ENCODE measurements around the gene SLC12A3. TPM values are rescaled to one million over a fixed set of nuclear protein-coding genes. Genes with fewer than 3 reads are reported as not detected.

SLC12A3 gene
- total and polyA plus RNA-seq, 2 of the 4 experiments (the other 2 are of a cell fraction) = not detected

GRCh38 chr16:56852401-56852730, 12.6 kb upstream of the SLC12A3 start:
- dilution Hi-C loops (cut with HindIII; ENCODE audit: low sequenced_read_pairs, unreplicated experiment) (no loop called here), intact Hi-C loops (cut with micrococcal nuclease) (loop anchor here (1.0 kb wide), 1 partner anchor 59 kb away; no protein-coding TSS in a partner anchor), in situ Hi-C loops (cut with MboI; ENCODE audit: low sequenced_read_pairs) (no loop called here)
- Histone ChIP-seq H3K27me3 (ENCODE audit: control insufficient read depth, insufficient read depth, low read length) (no peaks in the 10 kb centered on the region), H2BK15ac (ENCODE audit: low read depth, low read length) (no peak overlapping the region), H4K5ac (ENCODE audit: low read depth, low read length) (no peak overlapping the region), H3K9ac (ENCODE audit: low read depth, low read length) (no peak overlapping the region), H3K4me3 (ENCODE audit: insufficient read depth, low read depth, low read length) (no peak overlapping the region), H2AK9ac (replicated peaks; ENCODE audit: low read depth, low read length, poor library complexity) (no peak overlapping the region), H3K14ac (replicated peaks; ENCODE audit: low read depth, low read length) (no peak overlapping the region), H3K23ac (ENCODE audit: low read depth, low read length) (no peak overlapping the region), H4K8ac (ENCODE audit: low read depth in 2 of 2, low read length in 2 of 2) (no peak overlapping the region), H3K36me3 (ENCODE audit: control insufficient read depth, insufficient read depth, low read length) (no peaks in the 10 kb centered on the region), H3K4me2 (ENCODE audit: low read depth, low read length) (no peak overlapping the region), H4K20me1 (ENCODE audit: insufficient read depth, low read length) (no peaks in the 10 kb centered on the region), H3K79me1 (ENCODE audit: low read depth in 1 of 2, low read length in 2 of 2) (0 out of 4 replicates have a peak, but pooled peaks cover 0 to 9% of the 10 kb centered on the region in 2 experiments), H2BK20ac (ENCODE audit: low read depth, low read length) (no peak overlapping the region), H3K9me1 (ENCODE audit: insufficient read depth, low read length) (peaks cover 24% of the 10 kb centered on the region), H3K9me3 (ENCODE audit: control insufficient read depth, insufficient read depth, low read length) (no peaks in the 10 kb centered on the region), H3K18ac (ENCODE audit: low read depth, low read length) (no peak overlapping the region), H2BK120ac (ENCODE audit: low read depth, low read length) (no peak overlapping the region; the same call in 1 of the 2 replicates), H3K27ac (ENCODE audit: insufficient read depth, low read length) (no peak overlapping the region), H3K4ac (ENCODE audit: low read depth, low read length) (no peak overlapping the region), H2AFZ (replicated peaks; ENCODE audit: low read length, poor library complexity) (peak overlapping the region; percentile 69), H2AK5ac (ENCODE audit: low read depth, low read length) (no peak overlapping the region), H3K4me1 (ENCODE audit: control insufficient read depth, insufficient read depth, low read length) (peaks cover 33% of the 10 kb centered on the region), H2BK5ac (ENCODE audit: low read depth, low read length, poor library complexity, severe bottlenecking) (no peak overlapping the region), H3K56ac (ENCODE audit: extremely low read depth, insufficient read depth, low read length) (no peak overlapping the region), H4K91ac (ENCODE audit: insufficient read depth, low read depth, low read length) (no peak overlapping the region)
- DNase-seq (no peak), ATAC-seq (ENCODE audit: low read depth) (no peak)
- POLR2A ChIA-PET (ENCODE audit: unreplicated experiment) = no interaction called here
- BruUV-seq (replicated peaks) = no TSS peak
- WGBS, 2 experiments (ENCODE audit: extremely low coverage in 2 of 2, insufficient read length in 1 of 2) = no CpG with 5 or more reads among the region's 3 CpGs
- TF ChIP-seq SMC3 (IDR thresholded peaks at IDR 0.05; ENCODE audit: low read depth, low read length) (no peak), CHD1 (IDR thresholded peaks at IDR 0.05; ENCODE audit: low read depth, low read length) (no peak), RFX5 (IDR thresholded peaks at IDR 0.05; ENCODE audit: low read depth, low read length) (no peak), MXI1 (IDR thresholded peaks at IDR 0.05; ENCODE audit: borderline replicate concordance, low read depth, low read length) (no peak), FOS (IDR thresholded peaks at IDR 0.05; ENCODE audit: low read depth, low read length) (no peak), POLR2A (IDR thresholded peaks at IDR 0.05; ENCODE audit: low read depth, low read length) (no peak), RAD21 (IDR thresholded peaks at IDR 0.05; ENCODE audit: low read length) (no peak), USF2 (IDR thresholded peaks at IDR 0.05; ENCODE audit: low read depth, low read length) (no peak), CEBPB (IDR thresholded peaks at IDR 0.05; ENCODE audit: low read depth, low read length) (no peak), ELK1 (IDR thresholded peaks at IDR 0.05; ENCODE audit: borderline replicate concordance, low read depth, low read length) (no peak), NFE2L2 (IDR thresholded peaks at IDR 0.05; ENCODE audit: low read depth, low read length) (no peak), RCOR1 (IDR thresholded peaks at IDR 0.05; ENCODE audit: insufficient replicate concordance, low read length) (no peak), CTCF (conservative IDR thresholded peaks at IDR 0.05; ENCODE audit: low read depth, low read length) (no peak), BHLHE40 (IDR thresholded peaks at IDR 0.05; ENCODE audit: low read depth, low read length) (no peak)
- CTCF ChIA-PET = interaction anchor here (1.0 to 2.2 kb wide), 4 partner anchors 9 to 66 kb away, joined by 4 to 12 read pairs (median 4); no protein-coding TSS in a partner anchor
